Gastrocnemius medialis (tissue), 4 donors: ENCODE results near the gene GRID1. TPM values are rescaled to one million over a fixed set of nuclear protein-coding genes. Genes with fewer than 3 reads are reported as not detected.

ENCODE experiments used
- ATAC-seq, 2 donors: fragments of 150-250 bp; one replicate each; pipeline ENCODE4 v1.9.1; 2016
- DNase-seq, 2 donors: peaks; one replicate each; pipeline ENCODE4 v3.0.0-alpha.2; 2019
- H3K27ac ChIP-seq, 4 donors: fragments of 200-600 bp; sonication (generic); 1 replicate in 1 of 4; 2 replicates in 3 of 4; pipeline ENCODE4 v1.5.1; 2016 to 2018; ENCODE audit warnings: mild to moderate bottlenecking in 2 of 4, moderate library complexity in 1 of 4
- H3K27me3 ChIP-seq, 3 donors: fragments of 200-600 bp; sonication (generic) in 2 of 3; 1 replicate in 1 of 3; 2 replicates in 2 of 3; pipeline versions ENCODE4 v1.5.1 to v1.6.0; 2016 to 2019; ENCODE audit warnings: mild to moderate bottlenecking in 1 of 3, moderate library complexity in 1 of 3
- H3K36me3 ChIP-seq, 2 donors: fragments of 200-600 bp; sonication (generic) in 1 of 2; one replicate each; pipeline ENCODE4 v1.5.1; 2017 to 2018
- H3K4me1 ChIP-seq, 2 donors: fragments of 200-600 bp; sonication (generic) in 1 of 2; one replicate each; pipeline ENCODE4 v1.5.1; 2016 to 2017; ENCODE audit warnings: mild to moderate bottlenecking in 2 of 2
- H3K4me3 ChIP-seq, 4 donors: fragments of 200-600 bp; sonication (generic) in 3 of 4; 1 replicate in 1 of 4; 2 replicates in 3 of 4; pipeline ENCODE4 v1.5.1; 2016 to 2019; ENCODE audit warnings: mild to moderate bottlenecking in 2 of 4
- H3K9me3 ChIP-seq, 3 donors: fragments of 200-600 bp; sonication (generic) in 2 of 3; 1 replicate in 1 of 3; 2 replicates in 2 of 3; pipeline ENCODE4 v1.5.1; 2016 to 2019
- CTCF ChIP-seq, 5 experiments: fragments of 450-650 bp in 3 of 5; fragments of 200-600 bp in 2 of 5; sonication (generic) in 2 of 5; IDR thresholded peaks in 4 of 5; conservative IDR thresholded peaks in 1 of 5; 1 replicate in 4 of 5; 2 replicates in 1 of 5; pipeline ENCODE4 v1.5.1; 2016 to 2019; ENCODE audit warnings: antibody characterized with exemption in 5 of 5, mild to moderate bottlenecking in 3 of 5, moderate library complexity in 3 of 5
- POLR2A ChIP-seq, 2 donors: fragments of 450-650 bp; IDR thresholded peaks; one replicate each; pipeline ENCODE4 v1.6.1; 2017; ENCODE audit warnings: antibody characterized with exemption in 2 of 2, mild to moderate bottlenecking in 2 of 2, moderate library complexity in 2 of 2
- in situ Hi-C, 4 donors: fragments of 200-750 bp; cut with MboI; loops; one replicate each; pipeline versions ENCODE4 v1.15.0 to v1.8.0; 2017; ENCODE audit warnings: low sequenced_read_pairs in 4 of 4
- intact Hi-C: fragments of 100-400 bp; cut with DNase I; formaldehyde crosslinking; loops from one replicate; pipeline ENCODE4 v1.15.1; 2023; ENCODE audit warnings: low total_unique reads
- total RNA-seq, 4 donors: library from RNA; depleted of rRNA; stranded (reverse); fragments of >200 nt; gene quantifications; one replicate each; pipeline versions ENCODE4 v1.1.0 to v1.2.3, GENCODE V29; 2016

The GRID1 gene
- total RNA-seq, 4 donors from 2014 or later, result 0.17 to 1.4 (median 0.79) TPM

DNA sequence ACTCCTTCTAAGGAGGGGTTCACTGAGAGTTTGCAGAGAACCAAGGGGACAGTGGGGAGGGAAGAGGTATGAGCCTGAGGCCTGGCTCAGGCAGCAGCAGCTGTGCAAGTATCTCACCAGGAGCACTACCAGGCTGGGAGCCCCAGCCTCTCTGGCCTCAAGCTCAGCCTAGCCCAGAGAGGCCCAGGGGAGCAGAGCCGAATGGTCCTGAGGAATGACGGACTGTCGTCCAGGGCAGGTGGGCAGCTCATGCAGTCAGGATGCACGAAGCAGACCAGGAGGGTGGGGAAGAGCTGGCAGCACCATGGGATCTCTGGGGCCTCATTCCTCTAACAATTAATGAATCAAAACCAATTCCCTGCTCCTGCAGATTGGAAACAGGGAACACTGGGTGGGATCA is 151.5 kb downstream of the GRID1 start:
- no peak overlapping the region for H3K27ac ChIP-seq
- in situ Hi-C loops, result no loop called here
- no peak for TF ChIP-seq CTCF (IDR thresholded peaks at IDR 0.05 in 4 of 5, conservative IDR thresholded peaks at IDR 0.05 in 1 of 5)
- TF ChIP-seq POLR2A (IDR thresholded peaks at IDR 0.05), result no peak

DNA sequence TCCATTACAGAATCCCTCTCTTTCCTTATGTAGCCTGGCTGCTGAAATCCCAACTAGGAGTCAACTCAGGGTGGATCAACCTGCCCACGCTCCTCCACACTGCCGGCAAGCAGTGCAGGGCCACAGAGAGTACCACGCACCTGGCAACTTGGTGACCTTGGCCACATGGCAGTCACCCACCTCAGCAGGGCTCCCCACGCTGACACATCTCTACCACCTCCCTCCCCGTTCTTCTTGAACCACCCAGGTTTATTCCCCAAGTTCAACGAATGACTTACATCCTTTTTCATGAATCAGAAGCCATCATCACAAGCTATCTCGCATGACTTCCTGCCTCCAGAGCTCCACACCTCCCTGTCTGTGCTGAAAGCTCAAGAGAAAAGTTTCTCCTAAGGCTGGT is 153.4 kb downstream of the GRID1 start:
- Histone ChIP-seq H3K27me3 (no peaks in the 10 kb centered on the region), H3K9me3 (no peaks in the 10 kb centered on the region), H3K27ac (no peak overlapping the region), H3K36me3 (no peaks in the 10 kb centered on the region), H3K4me3 (no peak overlapping the region), H3K4me1 (no peaks in the 10 kb centered on the region)
- no peak for DNase-seq
- in situ Hi-C loops, result no loop called here
- intact Hi-C loops, result no loop called here
- no peak for TF ChIP-seq POLR2A (IDR thresholded peaks at IDR 0.05)
- TF ChIP-seq CTCF (IDR thresholded peaks at IDR 0.05 in 4 of 5, conservative IDR thresholded peaks at IDR 0.05 in 1 of 5), result no peak
- no peak for ATAC-seq

More for the DNA sequence above, 151.5 kb downstream of the GRID1 start:
- H3K4me3 ChIP-seq, result no peak overlapping the region
- no peak for DNase-seq
- H3K4me1 ChIP-seq, result no peaks in the 10 kb centered on the region
- ATAC-seq, result no peak
- intact Hi-C loops, result no loop called here
- H3K36me3 ChIP-seq, result no peaks in the 10 kb centered on the region
- no peaks in the 10 kb centered on the region for H3K9me3 ChIP-seq
- H3K27me3 ChIP-seq, result no peaks in the 10 kb centered on the region

- Histone ChIP-seq H3K4me3 (no peak overlapping the region), H3K27me3 (no peaks in the 10 kb centered on the region), H3K27ac (no peak overlapping the region), H3K4me1 (no peaks in the 10 kb centered on the region), H3K36me3 (no peaks in the 10 kb centered on the region), H3K9me3 (no peaks in the 10 kb centered on the region)
- DNase-seq (no peak), ATAC-seq (no peak)
- TF ChIP-seq POLR2A (IDR thresholded peaks at IDR 0.05), result no peak
- no peak for TF ChIP-seq CTCF (IDR thresholded peaks at IDR 0.05 in 4 of 5, conservative IDR thresholded peaks at IDR 0.05 in 1 of 5)
- intact Hi-C loops (no loop called here), in situ Hi-C loops (no loop called here)
Observed at GRCh38 chr10:86212391-86212700, 154.2 kb downstream of the GRID1 start.

- intact Hi-C loops (no loop called here), in situ Hi-C loops (no loop called here)
- H3K27me3 ChIP-seq, result no peaks in the 10 kb centered on the region
- DNase-seq (no peak), ATAC-seq (no peak)
- H3K36me3 ChIP-seq, result no peaks in the 10 kb centered on the region
- TF ChIP-seq CTCF (IDR thresholded peaks at IDR 0.05 in 4 of 5, conservative IDR thresholded peaks at IDR 0.05 in 1 of 5), result no peak
- TF ChIP-seq POLR2A (IDR thresholded peaks at IDR 0.05), result no peak
- H3K27ac ChIP-seq, result no peak overlapping the region
- H3K4me1 ChIP-seq, result no peaks in the 10 kb centered on the region
- no peaks in the 10 kb centered on the region for H3K9me3 ChIP-seq
- H3K4me3 ChIP-seq, result no peak overlapping the region
Observed at GRCh38 chr10:86211691-86212390, 154.8 kb downstream of the GRID1 start.

DNA sequence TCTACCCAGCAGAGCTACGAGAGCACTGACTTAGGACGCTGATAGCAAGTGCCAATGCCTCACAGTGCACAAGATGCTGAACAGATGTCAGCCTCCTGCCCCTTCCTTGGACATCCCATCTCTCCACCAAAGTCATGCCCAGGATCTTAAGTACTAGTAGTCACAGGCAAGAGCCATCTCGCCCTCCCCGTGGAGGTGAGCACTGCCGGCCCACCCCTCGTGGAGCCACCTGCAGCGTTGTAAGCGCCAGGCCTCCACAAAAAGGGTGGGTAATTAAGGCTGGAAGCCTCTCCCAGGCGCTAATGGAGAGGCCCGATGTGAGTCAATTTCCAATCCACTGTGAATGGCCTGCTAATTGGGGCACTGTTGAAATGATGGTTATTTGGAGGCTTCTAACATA is 156.2 kb downstream of the GRID1 start:
- Histone ChIP-seq H3K4me3 (no peak overlapping the region), H3K27me3 (no peaks in the 10 kb centered on the region), H3K4me1 (no peaks in the 10 kb centered on the region), H3K36me3 (no peaks in the 10 kb centered on the region), H3K9me3 (no peaks in the 10 kb centered on the region), H3K27ac (no peak overlapping the region)
- ATAC-seq, result no peak
- in situ Hi-C loops (no loop called here), intact Hi-C loops (no loop called here)
- DNase-seq, result no peak
- TF ChIP-seq CTCF (IDR thresholded peaks at IDR 0.05 in 4 of 5, conservative IDR thresholded peaks at IDR 0.05 in 1 of 5) (no peak), POLR2A (IDR thresholded peaks at IDR 0.05) (no peak)
